GM21447 (cell line): ENCODE results near the gene SSB.
"Not testable (repeated sequence)": the region's sequence is repeated elsewhere in the genome, so short reads cannot be mapped to it uniquely, and the experiment has no call there.

Source experiments
- ATAC-seq: cut with Tn5 transposase; IDR thresholded peaks from one replicate; pipeline ENCODE4 v1.9.1; 2021; ENCODE audit not compliant: unreplicated experiment

Gene SSB

GRCh38 chr2:169781249-169782013 lies 17.2 kb upstream of the SSB start:
- ATAC-seq = no peak

DNA sequence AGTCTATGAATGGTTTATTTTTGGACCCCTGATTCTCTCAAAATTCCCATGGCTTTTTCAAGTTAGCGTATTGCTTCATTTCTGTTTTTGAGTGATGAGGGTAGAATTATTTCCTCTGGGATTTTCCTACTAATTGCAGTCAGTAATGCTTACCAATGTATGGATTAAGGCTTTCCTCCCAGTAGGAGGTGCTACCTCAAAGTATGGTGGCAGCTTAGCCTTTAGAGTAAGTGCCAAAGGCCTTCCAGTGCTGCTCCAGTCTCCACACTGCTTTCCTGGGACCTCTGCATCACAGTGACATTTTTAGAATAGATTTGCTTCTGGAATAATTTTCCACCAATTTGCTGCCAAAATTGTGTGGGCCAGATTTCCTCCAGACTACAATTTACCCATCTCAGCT lies 16.2 kb upstream of the SSB start:
- no peak for ATAC-seq

GRCh38 chr2:169790581-169790980 lies 8.1 kb upstream of the SSB start:
- ATAC-seq = no peak

GRCh38 chr2:169795181-169795580 lies 3.5 kb upstream of the SSB start:
- ATAC-seq = no peak

DNA sequence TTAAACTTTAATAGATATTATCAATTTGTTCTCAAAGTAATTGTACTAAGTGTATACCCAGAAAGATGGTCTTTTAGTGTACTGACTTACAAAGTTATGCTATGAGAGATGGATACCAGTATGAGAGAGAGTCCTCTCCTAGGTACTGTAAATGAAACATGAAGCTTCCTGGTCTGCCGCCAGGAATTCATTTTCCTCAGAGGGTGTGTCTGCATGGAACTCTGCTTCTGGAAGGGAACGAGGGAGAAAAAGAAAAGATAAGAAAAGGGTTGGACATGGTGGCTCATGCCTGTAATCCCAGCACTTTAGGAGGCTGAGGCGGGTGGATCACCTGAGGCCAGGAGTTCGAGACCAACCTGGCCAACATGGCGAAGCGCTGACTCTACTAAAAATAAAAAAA lies 2.2 kb upstream of the SSB start:
- ATAC-seq = no peak

DNA sequence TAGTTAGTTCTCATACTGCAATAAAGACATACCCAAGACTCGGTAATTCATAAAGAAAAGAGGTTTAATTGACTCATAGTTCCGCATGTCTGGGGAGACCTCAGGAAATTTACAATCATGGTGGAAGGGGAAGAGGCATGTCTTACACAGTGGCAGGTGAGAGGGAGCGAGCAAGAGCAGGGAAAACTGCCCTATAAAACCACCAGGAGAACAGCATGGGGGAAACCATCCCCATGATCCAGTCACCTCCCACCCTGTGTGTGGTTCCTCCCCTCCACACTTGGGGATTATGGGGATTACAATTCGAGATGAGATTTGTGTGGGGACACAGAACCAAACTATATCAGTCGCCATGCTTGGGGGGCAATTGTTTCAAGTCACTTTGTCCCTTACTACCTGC lies 1.1 kb upstream of the SSB start:
- ATAC-seq = no peak

DNA sequence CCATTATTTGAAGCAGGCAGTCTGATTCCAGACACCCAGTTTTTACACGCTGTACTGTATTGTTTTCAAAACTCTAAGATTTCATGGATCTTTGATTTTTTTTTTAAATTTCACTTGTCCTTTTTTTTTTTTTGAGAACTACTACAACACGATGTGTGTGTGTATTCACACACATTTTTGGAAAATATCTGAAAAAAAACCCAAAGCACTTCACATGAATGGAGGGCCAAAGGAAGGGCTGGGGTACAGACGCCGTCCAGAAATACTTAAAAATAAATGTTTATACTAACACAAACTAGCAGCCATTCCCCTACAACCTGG lies 314 bp upstream of the SSB start:
- ATAC-seq = no peak

DNA sequence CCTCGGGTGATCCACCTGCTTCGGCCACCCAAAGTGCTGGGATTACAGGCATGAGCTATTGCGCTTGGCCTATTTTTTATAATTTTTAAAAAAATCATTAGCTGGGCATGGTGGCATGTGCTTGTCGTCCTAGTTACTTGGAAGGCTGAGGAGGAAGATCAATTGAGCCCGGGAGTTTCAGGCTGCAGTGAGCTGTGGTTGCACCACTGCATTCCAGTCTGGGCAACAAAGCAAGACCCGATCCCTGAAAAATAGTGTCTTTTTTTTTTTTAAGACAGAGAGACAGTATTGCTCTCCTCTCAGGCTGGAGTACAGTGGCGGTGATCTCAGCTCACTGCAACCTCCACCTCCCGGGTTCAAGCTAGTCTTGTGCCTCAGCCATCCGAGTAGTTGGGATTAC lies 4.8 kb downstream of the SSB start:
- ATAC-seq = no peak

- no peak for ATAC-seq
Measured at GRCh38 chr2:169806586-169806985, 7.9 kb downstream of the SSB start.

DNA sequence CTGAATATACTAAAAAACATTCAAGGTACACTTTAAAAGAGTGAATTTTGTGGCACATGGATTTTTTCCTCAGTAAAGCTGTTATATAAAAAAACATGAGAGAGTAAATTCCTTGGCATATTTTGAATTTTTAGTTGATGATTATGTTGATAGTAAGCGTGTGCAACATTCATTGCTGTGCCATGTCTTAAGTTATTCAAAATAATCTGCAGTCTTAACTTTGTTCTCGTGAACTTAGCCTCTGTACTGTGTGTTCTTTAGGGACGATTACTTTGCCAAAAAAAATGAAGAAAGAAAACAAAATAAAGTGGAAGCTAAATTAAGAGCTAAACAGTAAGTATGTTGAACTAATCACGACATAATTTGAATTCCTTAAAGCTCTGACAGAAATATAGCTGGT lies 9.6 kb downstream of the SSB start:
- no peak for ATAC-seq

GRCh38 chr2:169815849-169816248 lies 17.2 kb downstream of the SSB start:
- no peak for ATAC-seq

DNA sequence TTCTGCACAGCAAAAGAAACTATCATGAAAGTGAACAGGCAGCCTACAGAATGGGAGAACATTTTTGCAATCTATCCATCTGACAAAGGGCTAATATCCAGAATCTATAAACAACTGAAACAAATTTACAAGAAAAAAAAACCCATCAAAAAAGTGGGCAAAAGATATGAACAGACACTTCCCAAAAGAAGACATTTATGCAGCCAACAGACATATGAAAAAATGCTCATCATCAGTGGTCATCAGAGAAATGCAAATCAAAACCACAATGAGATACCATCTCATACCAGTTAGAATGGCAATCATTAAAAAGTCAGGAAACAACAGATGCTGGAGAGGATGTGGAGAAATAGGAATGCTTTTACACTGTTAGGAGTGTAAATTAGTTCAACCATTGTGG lies 18.3 kb downstream of the SSB start:
- not testable (repeated sequence) for ATAC-seq

GRCh38 chr2:169817369-169817768 lies 18.7 kb downstream of the SSB start:
- not testable (repeated sequence) for ATAC-seq

DNA sequence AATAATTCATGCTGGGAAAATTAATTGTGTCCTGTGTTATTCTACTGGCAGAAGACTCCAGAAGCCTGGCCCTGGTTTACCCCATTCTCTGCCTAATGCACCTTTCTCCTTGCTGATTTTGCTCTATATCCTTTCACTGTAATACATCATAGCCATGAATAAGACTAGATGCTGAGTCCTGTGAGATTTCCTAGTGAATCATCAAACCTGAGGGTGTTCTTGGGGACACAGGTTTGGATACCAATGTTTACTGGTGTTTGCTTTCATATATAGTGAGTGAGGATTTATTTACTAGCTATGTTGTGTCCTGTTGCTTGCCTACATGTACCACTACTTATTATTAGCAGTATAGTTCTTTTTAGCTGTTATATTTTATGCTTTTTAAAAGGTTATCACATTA lies 19.6 kb downstream of the SSB start:
- no peak for ATAC-seq

DNA sequence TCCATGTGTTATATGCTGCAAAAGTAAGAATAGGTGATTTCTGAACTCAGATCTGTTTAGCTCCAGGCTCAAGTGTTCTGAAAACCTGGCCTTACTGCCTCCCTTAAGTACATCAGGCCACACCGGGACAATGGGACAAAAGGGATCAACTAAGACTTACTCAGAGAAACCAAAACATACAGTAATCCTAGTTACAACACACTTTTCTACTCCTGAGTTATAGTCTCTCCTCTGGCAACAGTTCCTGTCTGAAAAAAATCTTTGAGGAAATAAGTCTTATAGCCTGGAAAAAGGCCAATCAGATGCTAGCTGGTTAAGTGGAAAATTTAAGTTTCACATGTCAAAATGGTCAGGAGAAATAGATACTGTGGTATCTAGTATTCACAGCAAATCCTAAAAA lies 20.4 kb downstream of the SSB start:
- no peak for ATAC-seq

DNA sequence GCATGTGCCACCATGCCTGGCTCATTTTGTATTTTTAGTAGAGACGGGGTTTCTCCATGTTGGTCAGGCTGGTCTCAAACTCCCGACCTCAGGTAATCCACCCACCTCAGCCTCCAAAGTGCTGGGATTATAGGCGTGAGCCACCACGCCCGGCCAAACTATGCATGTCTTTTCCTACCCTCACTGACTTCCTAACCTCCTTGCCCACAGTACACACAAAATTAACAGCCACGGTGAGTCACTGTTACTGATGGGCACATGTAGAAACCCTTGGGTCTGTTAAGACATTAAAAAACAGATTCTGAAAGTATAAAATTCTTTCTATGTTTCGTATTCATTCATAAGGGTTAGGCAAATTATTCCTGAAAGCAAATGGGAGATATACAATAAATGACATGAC lies 21.4 kb downstream of the SSB start:
- ATAC-seq = not testable (repeated sequence)

DNA sequence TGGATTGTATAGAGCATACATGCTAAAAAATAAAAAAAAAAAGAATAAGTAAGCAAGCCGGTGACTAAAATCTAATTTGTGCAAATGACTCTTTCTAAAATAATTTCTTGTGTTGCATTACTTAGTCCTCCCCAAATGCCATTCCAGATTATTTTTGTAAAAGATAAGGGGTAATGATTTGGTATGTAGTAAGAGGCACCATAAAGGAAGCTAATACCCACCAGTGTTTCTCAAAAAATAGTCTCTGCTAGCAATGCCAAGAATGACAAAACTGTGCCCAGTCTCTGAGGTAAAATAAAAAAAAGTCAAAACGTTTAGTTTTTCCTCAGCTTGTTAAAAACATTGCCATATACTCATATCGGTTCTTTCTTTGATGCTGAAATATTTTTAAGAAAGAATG lies 23.4 kb downstream of the SSB start:
- no peak for ATAC-seq

- no peak for ATAC-seq
Measured at GRCh38 chr2:169822785-169823392, 24.2 kb downstream of the SSB start.

DNA sequence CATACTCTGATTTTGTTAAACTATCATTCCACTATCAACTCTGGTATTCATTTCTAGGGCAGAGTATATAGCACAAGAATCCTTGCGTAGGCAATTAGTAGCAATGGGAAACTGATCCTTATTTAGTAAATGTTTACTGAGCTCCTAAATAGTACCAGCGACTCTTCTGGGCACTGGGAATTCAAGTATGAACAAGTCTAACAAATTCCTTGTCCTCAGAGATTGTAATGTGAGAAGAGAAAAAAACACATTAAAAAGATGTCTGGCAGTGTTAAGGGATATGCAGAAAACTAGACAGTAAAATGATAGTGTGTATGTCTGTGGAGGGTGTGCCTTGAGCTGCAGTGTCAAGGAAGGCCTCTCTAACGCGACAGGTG lies 25.3 kb downstream of the SSB start:
- ATAC-seq = no peak

DNA sequence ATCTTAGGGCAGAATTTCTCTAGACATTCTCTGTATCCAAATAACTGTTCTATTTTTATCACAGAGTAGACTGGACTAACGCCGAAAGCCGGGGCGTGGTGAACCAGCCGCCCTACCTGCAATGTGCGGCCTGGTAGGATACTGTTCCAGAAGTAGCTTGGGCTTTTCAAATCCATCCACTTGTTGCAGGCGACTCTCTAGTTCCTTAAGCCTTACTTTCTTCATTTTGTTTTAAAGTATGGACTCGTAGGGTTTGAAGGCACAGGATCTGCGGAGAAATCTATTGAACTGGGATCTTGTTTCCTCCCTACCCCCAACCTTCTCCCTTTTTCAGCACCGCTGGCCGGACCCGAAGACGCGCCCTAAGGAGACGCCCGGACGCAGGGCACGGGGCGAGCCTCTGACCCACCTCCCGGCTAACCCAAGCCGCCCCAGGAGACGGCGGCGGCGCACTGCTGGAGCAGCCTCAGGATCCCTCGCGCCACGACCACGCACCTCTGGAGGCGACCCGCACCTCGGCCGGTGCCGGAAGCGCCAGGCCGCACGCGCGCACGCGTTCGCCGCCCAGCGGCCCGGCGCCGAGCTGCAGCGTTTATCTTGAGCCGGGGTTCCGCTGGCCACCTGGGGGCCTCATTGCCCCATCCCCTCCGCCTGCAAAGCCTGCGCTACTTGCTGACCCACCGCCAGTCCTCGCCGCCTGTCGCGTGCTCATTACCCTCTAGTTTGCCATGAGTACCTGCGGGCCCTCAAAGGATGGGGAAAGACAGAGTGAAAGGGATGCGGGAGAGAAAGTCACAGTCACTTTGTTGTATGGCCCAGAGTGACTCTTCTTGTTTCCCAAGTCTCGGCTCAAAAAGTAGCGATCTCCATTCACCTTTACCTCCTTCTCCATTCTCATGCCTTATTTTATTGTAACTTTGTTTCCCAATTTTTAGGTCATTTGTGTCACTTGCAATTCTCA lies 26.0 kb downstream of the SSB start, which contains the start of gene METTL5:
Gene METTL5, minus strand, starts transcription at position 533 of the 961 bp plus-strand sequence. Its CDS starts 308 bp downstream, at position 225.
- ATAC-seq = peak; percentile 54

- peak; percentile 78 for ATAC-seq
Measured at GRCh38 chr2:169827272-169828140, 28.8 kb downstream of the SSB start, which contains the start of gene UBR3. UBR3 (plus strand) TSS chr2:169827454; CDS start chr2:169827508, 54 bp downstream.
